GM18861 (cell line): Measurements from ENCODE around the gene KIAA1614.

Experiments used
- ATAC-seq: cut with Tn5 transposase; IDR thresholded peaks from one replicate; pipeline ENCODE4 v1.9.1; 2021; ENCODE audit not compliant: unreplicated experiment

Gene KIAA1614

GRCh38 chr1:180923021-180923841 lies 10.5 kb downstream of the KIAA1614 start:
- peak; percentile 32 for ATAC-seq

- no peak for ATAC-seq
These were observed 11.2 kb downstream of the KIAA1614 start for GRCh38 chr1:180923887-180924286.

GRCh38 chr1:180924939-180925338 lies 12.2 kb downstream of the KIAA1614 start:
- no peak for ATAC-seq

GRCh38 chr1:180925471-180926051 lies 12.9 kb downstream of the KIAA1614 start:
- no peak for ATAC-seq

- peak; percentile 59 for ATAC-seq
These were observed 13.7 kb downstream of the KIAA1614 start for GRCh38 chr1:180926164-180926981.

GRCh38 chr1:180927348-180927747 lies 14.7 kb downstream of the KIAA1614 start:
- no peak for ATAC-seq

GRCh38 chr1:180927841-180928240 lies 15.1 kb downstream of the KIAA1614 start:
- ATAC-seq, result no peak

GRCh38 chr1:180928331-180929230 lies 15.9 kb downstream of the KIAA1614 start:
- no peak for ATAC-seq

- no peak for ATAC-seq
These were observed 16.7 kb downstream of the KIAA1614 start for GRCh38 chr1:180929389-180929788.

- ATAC-seq, result no peak
These were observed 18.0 kb downstream of the KIAA1614 start for GRCh38 chr1:180930687-180931086.

GRCh38 chr1:180931529-180931928 lies 18.8 kb downstream of the KIAA1614 start:
- ATAC-seq, result no peak

- no peak for ATAC-seq
These were observed 19.7 kb downstream of the KIAA1614 start for GRCh38 chr1:180932378-180932777.

GRCh38 chr1:180933141-180933540 lies 20.4 kb downstream of the KIAA1614 start:
- ATAC-seq, result no peak

GRCh38 chr1:180934563-180934962 lies 21.9 kb downstream of the KIAA1614 start:
- ATAC-seq, result no peak

GRCh38 chr1:180935326-180936109 lies 22.8 kb downstream of the KIAA1614 start:
- ATAC-seq, result peak; percentile 60

GRCh38 chr1:180936110-180937011 lies 23.7 kb downstream of the KIAA1614 start:
- ATAC-seq, result no peak

- ATAC-seq, result no peak
These were observed 24.3 kb downstream of the KIAA1614 start for GRCh38 chr1:180937012-180937372.

GRCh38 chr1:180937624-180938225 lies 25.0 kb downstream of the KIAA1614 start:
- ATAC-seq, result no peak
